Peyer's patch (tissue), 4 donors: ENCODE results near the gene ATP13A3. TPM values are rescaled to one million over a fixed set of nuclear protein-coding genes. Genes with fewer than 3 reads are reported as not detected.

ENCODE experiments used
- DNase-seq, 3 donors: peaks; one replicate each; pipeline ENCODE4 v3.0.0-alpha.2; 2017 to 2019
- H3K27ac ChIP-seq, 4 donors: fragments of 200-600 bp; sonication (generic); one replicate each; pipeline ENCODE4 v1.5.1; 2016 to 2019
- H3K27me3 ChIP-seq, 2 donors: fragments of 200-600 bp; sonication (generic); one replicate each; pipeline ENCODE4 v1.5.1; 2019
- H3K36me3 ChIP-seq, 3 donors: fragments of 200-600 bp; sonication (generic); one replicate each; pipeline ENCODE4 v1.5.1; 2016 to 2019
- H3K4me1 ChIP-seq, 4 donors: fragments of 200-600 bp; sonication (generic); one replicate each; pipeline ENCODE4 v1.5.1; 2016 to 2019
- H3K4me3 ChIP-seq, 4 donors: fragments of 200-600 bp; sonication (generic); 1 replicate in 3 of 4; 2 replicates in 1 of 4; pipeline ENCODE4 v1.5.1; 2016 to 2019; ENCODE audit warnings: mild to moderate bottlenecking in 1 of 4
- H3K9me3 ChIP-seq, 4 donors: fragments of 200-600 bp; sonication (generic); one replicate each; pipeline ENCODE4 v1.5.1; 2016 to 2019; ENCODE audit warnings: mild to moderate bottlenecking in 1 of 4
- POLR2A ChIP-seq, 2 donors: fragments of 450-650 bp; IDR thresholded peaks; one replicate each; pipeline ENCODE4 v1.5.1; 2017; ENCODE audit warnings: antibody characterized with exemption in 2 of 2, mild to moderate bottlenecking in 2 of 2, moderate library complexity in 2 of 2
- small RNA-seq, 2 donors: library from RNA; depleted of rRNA; stranded (forward); fragments of <200 nt; gene quantifications; one replicate each; pipeline ENCODE3, GENCODE V24; 2016
- total RNA-seq, 4 donors: library from RNA; depleted of rRNA; stranded (reverse); fragments of >200 nt; gene quantifications; one replicate each; pipeline ENCODE4 v1.1.0, GENCODE V29; 2016
- TF ChIP-seq, protein P1 (sequence below), 6 experiments: fragments of 450-650 bp in 4 of 6; fragments of 200-600 bp in 2 of 6; sonication (generic) in 1 of 6; IDR thresholded peaks; one replicate each; pipeline ENCODE4 v1.5.1; 2017 to 2019; ENCODE audit warnings: antibody characterized with exemption in 6 of 6, mild to moderate bottlenecking in 3 of 6, moderate library complexity in 1 of 6

ATP13A3 gene
- total RNA-seq, 4 donors from 2014 or later, result 54.3 to 67.2 (median 58.2) TPM

DNA sequence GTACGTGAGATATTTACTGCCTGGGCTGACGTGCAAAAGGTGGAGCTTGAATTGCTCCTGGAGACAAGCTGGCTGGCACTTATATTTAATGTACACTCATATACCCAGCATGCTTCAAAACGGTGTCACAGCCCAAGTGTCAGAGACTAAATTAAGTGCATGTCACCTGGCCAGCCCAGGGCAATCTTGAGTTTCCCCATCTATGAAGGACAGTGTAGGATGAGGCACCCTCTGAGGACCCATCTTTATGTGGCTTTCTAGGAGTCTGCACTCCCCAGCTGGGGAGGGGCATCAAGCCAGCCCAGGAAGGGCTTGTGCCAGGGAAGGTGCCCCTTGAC is 122.5 kb downstream of the ATP13A3 start:
- Histone ChIP-seq H3K27ac (no peak overlapping the region), H3K9me3 (no peaks in the 10 kb centered on the region), H3K4me3 (no peak overlapping the region), H3K4me1 (no peaks in the 10 kb centered on the region), H3K36me3 (no peaks in the 10 kb centered on the region), H3K27me3 (no peaks in the 10 kb centered on the region)
- no peak for DNase-seq
- no peak for TF ChIP-seq POLR2A (IDR thresholded peaks at IDR 0.05)
- TF ChIP-seq, protein P1, sequence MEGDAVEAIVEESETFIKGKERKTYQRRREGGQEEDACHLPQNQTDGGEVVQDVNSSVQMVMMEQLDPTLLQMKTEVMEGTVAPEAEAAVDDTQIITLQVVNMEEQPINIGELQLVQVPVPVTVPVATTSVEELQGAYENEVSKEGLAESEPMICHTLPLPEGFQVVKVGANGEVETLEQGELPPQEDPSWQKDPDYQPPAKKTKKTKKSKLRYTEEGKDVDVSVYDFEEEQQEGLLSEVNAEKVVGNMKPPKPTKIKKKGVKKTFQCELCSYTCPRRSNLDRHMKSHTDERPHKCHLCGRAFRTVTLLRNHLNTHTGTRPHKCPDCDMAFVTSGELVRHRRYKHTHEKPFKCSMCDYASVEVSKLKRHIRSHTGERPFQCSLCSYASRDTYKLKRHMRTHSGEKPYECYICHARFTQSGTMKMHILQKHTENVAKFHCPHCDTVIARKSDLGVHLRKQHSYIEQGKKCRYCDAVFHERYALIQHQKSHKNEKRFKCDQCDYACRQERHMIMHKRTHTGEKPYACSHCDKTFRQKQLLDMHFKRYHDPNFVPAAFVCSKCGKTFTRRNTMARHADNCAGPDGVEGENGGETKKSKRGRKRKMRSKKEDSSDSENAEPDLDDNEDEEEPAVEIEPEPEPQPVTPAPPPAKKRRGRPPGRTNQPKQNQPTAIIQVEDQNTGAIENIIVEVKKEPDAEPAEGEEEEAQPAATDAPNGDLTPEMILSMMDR (IDR thresholded peaks at IDR 0.05), result no peak

DNA sequence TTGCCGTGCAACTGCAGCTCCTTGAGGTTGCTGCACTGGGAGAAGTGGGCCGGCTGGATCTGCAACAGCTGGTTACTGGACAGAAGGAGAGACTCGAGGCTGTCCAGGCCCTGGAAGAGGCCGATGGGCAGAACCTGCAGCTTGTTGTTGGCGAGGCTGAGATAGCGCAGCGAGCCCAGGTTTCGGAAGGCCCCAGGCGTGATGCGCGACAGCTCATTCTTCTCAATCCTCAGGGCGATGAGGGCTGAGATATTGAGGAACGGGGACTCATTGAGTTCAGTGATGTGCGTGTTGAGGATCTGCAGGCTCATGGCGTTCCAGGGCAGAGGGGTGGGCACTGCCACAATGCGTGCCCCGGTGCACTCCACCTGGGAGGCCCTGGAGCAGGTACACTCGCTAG is 126.2 kb downstream of the ATP13A3 start:
- Histone ChIP-seq H3K4me3 (no peak overlapping the region), H3K9me3 (no peaks in the 10 kb centered on the region), H3K4me1 (no peaks in the 10 kb centered on the region), H3K27me3 (no peaks in the 10 kb centered on the region), H3K27ac (no peak overlapping the region), H3K36me3 (no peaks in the 10 kb centered on the region)
- TF ChIP-seq, protein P1 (IDR thresholded peaks at IDR 0.05), result no peak
- no peak for TF ChIP-seq POLR2A (IDR thresholded peaks at IDR 0.05)
- no peak for DNase-seq

DNA sequence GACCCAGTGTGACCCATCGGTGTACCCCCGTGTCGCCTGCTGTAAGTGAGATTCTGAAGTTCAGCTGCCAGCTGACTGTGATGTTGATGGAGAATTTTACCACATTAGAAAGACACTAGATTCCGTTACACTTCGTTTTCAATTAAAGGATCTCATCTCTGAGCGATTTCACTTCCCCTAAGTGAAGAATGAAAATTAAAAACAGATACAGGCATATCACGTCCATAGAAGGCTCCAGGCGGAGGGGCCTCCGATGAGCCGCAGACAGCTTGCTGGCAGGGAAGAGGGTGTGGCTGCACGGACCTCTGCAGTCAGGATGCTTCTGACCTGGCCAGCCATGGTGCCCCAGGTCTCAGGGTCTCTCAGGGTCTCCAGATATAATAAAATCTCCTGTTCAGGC is 129.1 kb downstream of the ATP13A3 start:
- no peaks in the 10 kb centered on the region for H3K36me3 ChIP-seq
- no peaks in the 10 kb centered on the region for H3K27me3 ChIP-seq
- H3K9me3 ChIP-seq, result no peaks in the 10 kb centered on the region
- H3K4me1 ChIP-seq, result no peaks in the 10 kb centered on the region
- no peak overlapping the region for H3K4me3 ChIP-seq
- DNase-seq, result no peak
- no peak overlapping the region for H3K27ac ChIP-seq
- no peak for TF ChIP-seq POLR2A (IDR thresholded peaks at IDR 0.05)
- TF ChIP-seq, protein P1 (IDR thresholded peaks at IDR 0.05), result no peak

DNA sequence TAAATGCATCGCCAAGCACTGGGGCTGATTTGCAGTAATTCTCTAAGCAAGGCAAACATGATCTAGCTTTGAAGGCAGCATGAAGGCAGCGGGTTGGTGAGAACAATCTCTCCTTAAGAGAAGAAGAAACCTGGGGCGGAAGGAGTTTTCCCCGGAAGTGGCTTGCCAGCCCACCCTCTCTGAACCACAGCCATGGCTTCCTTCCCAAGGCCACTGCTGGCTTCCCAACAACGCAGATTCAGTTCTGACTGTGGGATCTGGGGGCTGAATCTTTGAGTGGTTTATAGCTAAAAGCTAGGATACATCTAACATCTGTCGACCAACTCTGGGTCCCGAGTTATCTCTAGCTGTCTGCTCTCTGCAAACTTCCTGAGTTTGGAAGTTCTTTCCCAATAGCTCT is 131.4 kb downstream of the ATP13A3 start:
- H3K36me3 ChIP-seq, result no peaks in the 10 kb centered on the region
- H3K9me3 ChIP-seq, result no peaks in the 10 kb centered on the region
- DNase-seq, result no peak
- H3K27ac ChIP-seq, result no peak overlapping the region
- H3K4me1 ChIP-seq, result no peaks in the 10 kb centered on the region
- no peaks in the 10 kb centered on the region for H3K27me3 ChIP-seq
- H3K4me3 ChIP-seq, result no peak overlapping the region
- no peak for TF ChIP-seq POLR2A (IDR thresholded peaks at IDR 0.05)
- TF ChIP-seq, protein P1 (IDR thresholded peaks at IDR 0.05), result no peak

DNA sequence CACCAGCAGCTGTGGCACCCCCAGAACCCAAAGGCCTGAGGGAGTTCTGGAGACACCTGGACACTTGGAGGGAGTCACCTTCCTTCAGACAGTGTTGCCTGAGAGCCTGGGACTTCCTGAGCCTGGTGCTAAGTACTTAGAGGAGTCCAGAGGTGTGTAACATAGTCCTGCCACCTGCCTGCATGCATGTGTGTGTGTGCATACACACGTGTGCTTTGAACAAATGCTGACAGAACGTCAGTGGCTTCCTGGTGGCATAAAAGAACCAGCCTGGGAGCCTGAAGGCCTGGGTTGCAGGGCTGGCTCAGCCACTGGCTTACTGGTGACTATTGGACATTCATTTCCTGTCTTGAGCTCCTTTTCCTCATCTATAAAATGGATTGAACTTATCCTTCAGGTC is 132.5 kb downstream of the ATP13A3 start:
- no peaks in the 10 kb centered on the region for H3K36me3 ChIP-seq
- no peak for TF ChIP-seq POLR2A (IDR thresholded peaks at IDR 0.05)
- TF ChIP-seq, protein P1 (IDR thresholded peaks at IDR 0.05), result no peak

More for the DNA sequence above, 132.5 kb downstream of the ATP13A3 start:
- H3K4me1 ChIP-seq, result no peaks in the 10 kb centered on the region
- no peak overlapping the region for H3K4me3 ChIP-seq
- no peak for DNase-seq
- H3K27ac ChIP-seq, result no peak overlapping the region
- H3K9me3 ChIP-seq, result no peaks in the 10 kb centered on the region
- H3K27me3 ChIP-seq, result no peaks in the 10 kb centered on the region

Small RNA genes within 50 kb of the gene (small RNA-seq; reads per million reads assigned to genes)
- gene AC108676.2 (0 reads per million in 2 donors), gene RNU6-1101P (0 reads per million in 2 donors)

Other genes with a start within 250 kb of the ATP13A3 start
- gene CPN2, start 135.7 kb downstream of the ATP13A3 start, total RNA-seq, result not detected
- under 1 TPM in 1 of 4 donors, not detected in 3; 0.28 TPM for gene LRRC15, start 117.3 kb downstream of the ATP13A3 start, total RNA-seq
- not detected for gene GP5, start 87.7 kb downstream of the ATP13A3 start, total RNA-seq
- gene TMEM44, start 146.4 kb upstream of the ATP13A3 start, total RNA-seq, result 10 to 100 TPM in 3 of 4 donors, 1 to 10 TPM in 1; 7.7 to 51.2 (median 23.5) TPM
- 100 to 1,000 TPM in 1 of 4 donors, 10 to 100 TPM in 3; 42.9 to 120 (median 81.9) TPM for gene LSG1, start 185.2 kb upstream of the ATP13A3 start, total RNA-seq
- gene FAM43A, start 198.9 kb upstream of the ATP13A3 start, total RNA-seq, result 10 to 100 TPM in 1 of 4 donors, 1 to 10 TPM in 3; 4.1 to 27.5 (median 8.9) TPM